Left lung (tissue), 10 donors: Measurements from ENCODE around the gene SH3D21. TPM values are rescaled to one million over a fixed set of nuclear protein-coding genes. Genes with fewer than 3 reads are reported as not detected.

Experiments
- ATAC-seq: fragments of 200-7000 bp; cut with Tn5 transposase; one replicate; pipeline ENCODE4 v1.9.1; 2020; ENCODE audit warnings: moderate library complexity
- DNase-seq, 4 donors: peaks; one replicate each; pipeline ENCODE4 v3.0.0-alpha.2; 2013 to 2020
- H3K27ac ChIP-seq, 2 donors: fragments of 200-600 bp; sonication (generic) in 1 of 2; one replicate each; pipeline versions ENCODE4 v1.5.0 to v1.8.0; 2020 to 2021
- H3K27me3 ChIP-seq, 2 donors: fragments of 200-600 bp; sonication (generic) in 1 of 2; one replicate each; pipeline versions ENCODE4 v1.5.0 to v1.8.0; 2020 to 2021
- H3K36me3 ChIP-seq, 2 donors: fragments of 200-600 bp; sonication (generic) in 1 of 2; one replicate each; pipeline versions ENCODE4 v1.5.0 to v1.8.0; 2020 to 2021
- H3K4me1 ChIP-seq, 2 donors: fragments of 200-600 bp; one replicate each; pipeline ENCODE4 v1.8.0; 2021
- H3K4me3 ChIP-seq, 2 donors: fragments of 200-600 bp; sonication (generic) in 1 of 2; one replicate each; pipeline versions ENCODE4 v1.5.0 to v1.8.0; 2020 to 2021; ENCODE audit warnings: mild to moderate bottlenecking in 1 of 2
- H3K9me3 ChIP-seq, 2 donors: fragments of 200-600 bp; sonication (generic) in 1 of 2; one replicate each; pipeline versions ENCODE4 v1.5.0 to v1.8.0; 2020 to 2021
- intact Hi-C, 2 donors: fragments of 100-400 bp; cut with DNase I; formaldehyde crosslinking; loops; one replicate each; pipeline versions ENCODE4 v1.11.2 to v1.14.2; 2022
- polyA plus RNA-seq, 6 donors: library from polyadenylated mRNA; unstranded; fragments of 120-200 nt; gene quantifications; one replicate each; pipeline ENCODE4 v1.2.1, GENCODE V29; 2013; ENCODE audit not compliant: insufficient read length in 6 of 6
- total RNA-seq, 2 donors: library from RNA; stranded (reverse); fragmentation: NEBNext Ultra II Directional; extraction: Animal tissue kit (Norgen Biotek cat#: 25700); gene quantifications; one replicate each; pipeline ENCODE4 v1.2.1, GENCODE V29; 2021
- TF ChIP-seq, protein P1 (sequence below), 2 donors: fragments of 200-600 bp; sonication (generic) in 1 of 2; IDR thresholded peaks; one replicate each; pipeline versions ENCODE4 v1.5.0 to v1.8.0; 2021; ENCODE audit warnings: antibody characterized with exemption in 2 of 2
- donor health status: DM: no; HTN: yes; CAD: no.
- donor health status: DM: no; HTN: no; CAD: no.

Gene SH3D21
- total and polyA plus RNA-seq, 8 donors: 7.1 to 27.3 (median 18.4) TPM

DNA sequence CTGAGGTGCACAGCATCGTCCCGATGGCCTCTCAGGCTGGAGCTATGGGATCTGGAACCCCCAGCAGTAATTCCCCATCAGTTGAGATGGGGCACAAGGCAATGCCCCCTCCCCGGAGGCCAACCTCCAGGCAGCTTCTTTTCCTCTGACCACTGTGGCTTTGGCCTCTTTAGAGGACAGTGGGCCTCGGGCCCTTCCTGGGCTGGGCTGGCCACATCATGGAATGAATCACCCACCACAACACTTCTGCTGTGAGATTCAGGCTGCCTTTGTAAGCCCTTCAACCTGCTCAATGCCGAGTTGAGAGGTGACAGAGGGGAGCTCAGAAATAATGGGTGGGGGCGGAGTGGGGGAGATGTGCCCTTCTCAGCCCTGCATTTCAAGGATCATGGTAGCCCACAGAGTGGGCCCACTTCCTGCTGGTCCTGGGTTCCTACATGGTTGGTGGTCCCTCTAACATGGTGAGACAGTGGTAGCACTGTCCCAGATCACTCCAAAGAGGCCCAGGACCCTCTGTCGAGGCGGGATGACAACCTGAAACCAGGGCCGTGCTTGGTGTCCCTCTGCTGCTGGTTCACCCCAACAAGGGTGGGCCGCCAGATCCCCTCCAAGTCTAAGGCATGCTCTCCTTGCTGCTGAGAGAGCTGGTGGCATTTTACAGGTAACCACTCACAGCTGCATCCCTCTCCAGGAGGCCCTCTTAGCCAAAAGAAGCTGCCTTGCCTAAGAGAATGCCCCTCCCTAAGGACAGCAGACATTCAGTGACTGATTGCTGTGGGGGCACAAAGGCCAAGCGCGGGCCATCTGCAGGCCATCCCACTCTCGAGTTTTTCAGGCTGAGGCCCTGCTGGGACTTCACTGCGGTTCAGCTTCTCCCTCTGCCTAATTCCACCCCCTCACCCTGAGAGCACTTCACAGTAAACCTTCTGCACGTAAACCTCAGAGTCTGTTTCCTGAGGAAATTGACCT lies 47.0 kb downstream of the SH3D21 start:
- DNase-seq (no peak), ATAC-seq (no peak)
- H3K36me3 ChIP-seq: peaks cover 0 to 83% of the 10 kb centered on the region in 2 donors
- intact Hi-C loops: no loop called here
- no peak overlapping the region for H3K4me3 ChIP-seq
- TF ChIP-seq, protein P1, sequence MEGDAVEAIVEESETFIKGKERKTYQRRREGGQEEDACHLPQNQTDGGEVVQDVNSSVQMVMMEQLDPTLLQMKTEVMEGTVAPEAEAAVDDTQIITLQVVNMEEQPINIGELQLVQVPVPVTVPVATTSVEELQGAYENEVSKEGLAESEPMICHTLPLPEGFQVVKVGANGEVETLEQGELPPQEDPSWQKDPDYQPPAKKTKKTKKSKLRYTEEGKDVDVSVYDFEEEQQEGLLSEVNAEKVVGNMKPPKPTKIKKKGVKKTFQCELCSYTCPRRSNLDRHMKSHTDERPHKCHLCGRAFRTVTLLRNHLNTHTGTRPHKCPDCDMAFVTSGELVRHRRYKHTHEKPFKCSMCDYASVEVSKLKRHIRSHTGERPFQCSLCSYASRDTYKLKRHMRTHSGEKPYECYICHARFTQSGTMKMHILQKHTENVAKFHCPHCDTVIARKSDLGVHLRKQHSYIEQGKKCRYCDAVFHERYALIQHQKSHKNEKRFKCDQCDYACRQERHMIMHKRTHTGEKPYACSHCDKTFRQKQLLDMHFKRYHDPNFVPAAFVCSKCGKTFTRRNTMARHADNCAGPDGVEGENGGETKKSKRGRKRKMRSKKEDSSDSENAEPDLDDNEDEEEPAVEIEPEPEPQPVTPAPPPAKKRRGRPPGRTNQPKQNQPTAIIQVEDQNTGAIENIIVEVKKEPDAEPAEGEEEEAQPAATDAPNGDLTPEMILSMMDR (IDR thresholded peaks at IDR 0.05): no peak
- peaks cover 22 to 43% of the 10 kb centered on the region in 2 donors for H3K4me1 ChIP-seq
- no peaks in the 10 kb centered on the region for H3K27me3 ChIP-seq
- H3K9me3 ChIP-seq: no peaks in the 10 kb centered on the region
- H3K27ac ChIP-seq: no peak overlapping the region

DNA sequence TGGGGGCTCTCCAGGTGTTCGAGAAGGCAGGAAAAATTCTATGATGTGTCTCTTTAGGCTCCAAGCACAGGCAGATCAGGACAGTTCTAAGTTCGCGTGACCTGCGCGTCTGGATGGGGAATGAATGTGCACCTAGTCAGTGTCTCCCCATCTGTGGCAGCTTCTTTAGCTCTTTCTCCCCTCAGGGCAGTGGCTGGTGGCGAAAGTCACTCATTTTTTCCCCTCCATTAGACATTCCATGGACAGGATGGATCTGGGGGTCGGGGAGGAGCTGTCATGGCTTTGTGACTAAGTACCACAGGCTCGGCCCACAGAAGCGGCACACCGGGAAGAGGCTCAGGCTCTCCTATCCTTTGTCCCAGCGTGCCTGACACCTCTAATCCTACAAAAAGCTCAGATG lies 48.3 kb downstream of the SH3D21 start:
- Histone ChIP-seq H3K9me3 (no peaks in the 10 kb centered on the region), H3K4me3 (no peak overlapping the region), H3K4me1 (peaks cover 22 to 40% of the 10 kb centered on the region in 2 donors), H3K36me3 (peaks cover 0 to 83% of the 10 kb centered on the region in 2 donors), H3K27ac (no peak overlapping the region), H3K27me3 (no peaks in the 10 kb centered on the region)
- intact Hi-C loops: no loop called here
- DNase-seq (no peak), ATAC-seq (no peak)
- TF ChIP-seq, protein P1 (IDR thresholded peaks at IDR 0.05): no peak

- Histone ChIP-seq H3K27me3 (no peaks in the 10 kb centered on the region), H3K4me1 (peaks cover 15 to 40% of the 10 kb centered on the region in 2 donors), H3K27ac (no peak overlapping the region), H3K4me3 (no peak overlapping the region), H3K9me3 (no peaks in the 10 kb centered on the region), H3K36me3 (peaks cover 0 to 77% of the 10 kb centered on the region in 2 donors)
- intact Hi-C loops: no loop called here
- TF ChIP-seq, protein P1 (IDR thresholded peaks at IDR 0.05): no peak
- ATAC-seq: no peak
- DNase-seq: no peak
Observed at GRCh38 chr1:36355811-36356210, 49.6 kb downstream of the SH3D21 start.

GRCh38 chr1:36358514-36359084 lies 52.4 kb downstream of the SH3D21 start:
- TF ChIP-seq, protein P1 (IDR thresholded peaks at IDR 0.05): no peak
- H3K4me3 ChIP-seq: no peak overlapping the region
- DNase-seq (no peak), ATAC-seq (no peak)
- H3K27me3 ChIP-seq: no peaks in the 10 kb centered on the region
- H3K4me1 ChIP-seq: peaks cover 3 to 20% of the 10 kb centered on the region in 2 donors
- intact Hi-C loops: no loop called here
- H3K36me3 ChIP-seq: peaks cover 0 to 83% of the 10 kb centered on the region in 2 donors
- no peaks in the 10 kb centered on the region for H3K9me3 ChIP-seq
- H3K27ac ChIP-seq: peak overlapping the region in 1 of 2 donors; percentile 78

DNA sequence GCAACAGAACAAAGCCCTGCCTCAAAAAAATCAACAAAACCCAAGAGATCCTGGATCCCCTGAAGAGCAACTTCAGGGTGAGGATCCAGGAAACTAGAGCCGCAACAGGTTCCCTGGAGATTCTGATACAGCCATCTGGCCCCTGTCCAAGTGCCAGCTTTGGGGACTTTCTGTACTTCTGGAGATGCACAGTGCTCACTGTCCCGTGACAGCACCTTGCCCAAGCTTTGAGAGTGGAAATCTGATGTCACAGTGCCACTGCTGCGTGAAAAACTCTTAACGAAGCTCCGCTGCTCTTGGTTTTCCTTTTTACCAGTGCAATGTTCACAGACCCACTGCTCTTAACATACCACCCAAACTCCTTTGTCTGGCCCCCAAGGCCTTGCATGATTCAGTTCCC lies 53.2 kb downstream of the SH3D21 start:
- Histone ChIP-seq H3K27ac (peak overlapping the region; percentile 26 to 78), H3K36me3 (peaks cover 0 to 75% of the 10 kb centered on the region in 2 donors), H3K27me3 (no peaks in the 10 kb centered on the region), H3K9me3 (no peaks in the 10 kb centered on the region), H3K4me3 (no peak overlapping the region), H3K4me1 (peaks cover 3 to 27% of the 10 kb centered on the region in 2 donors)
- TF ChIP-seq, protein P1 (IDR thresholded peaks at IDR 0.05): no peak
- DNase-seq (no peak), ATAC-seq (no peak)
- intact Hi-C loops: no loop called here
